Ramos (cell line): ENCODE results near the gene MUC5B.
"Not testable (repeated sequence)": the region's sequence is repeated elsewhere in the genome, so short reads cannot be mapped to it uniquely, and the experiment has no call there.

ENCODE experiments used
- in situ Hi-C: fragments of 300-500 bp; cut with MboI; formaldehyde crosslinking; loops from one replicate; pipeline ENCODE4 v1.14.3; 2022; ENCODE audit warnings: low sequenced_read_pairs; ENCODE audit not compliant: unreplicated experiment

Gene MUC5B

GRCh38 chr11:1222491-1223345 is at the start of gene MUC5B:
Gene MUC5B (plus strand): TSS chr11:1223066. CDS start chr11:1223124, 58 bp downstream.
- in situ Hi-C loops = no loop called here

GRCh38 chr11:1173396-1173795 is 49.5 kb upstream of the MUC5B start:
- in situ Hi-C loops = not testable (repeated sequence)

GRCh38 chr11:1174441-1175370 is 48.2 kb upstream of the MUC5B start:
- in situ Hi-C loops = no loop called here

- in situ Hi-C loops = no loop called here
Measured at GRCh38 chr11:1175461-1176223, 47.2 kb upstream of the MUC5B start.

GRCh38 chr11:1176224-1177019 is 46.4 kb upstream of the MUC5B start:
- in situ Hi-C loops = no loop called here

- in situ Hi-C loops = no loop called here
Measured at GRCh38 chr11:1177020-1177770, 45.7 kb upstream of the MUC5B start.

- in situ Hi-C loops = no loop called here
Measured at GRCh38 chr11:1177771-1178090, 45.1 kb upstream of the MUC5B start.

- in situ Hi-C loops = no loop called here
Measured at GRCh38 chr11:1178201-1178885, 44.5 kb upstream of the MUC5B start.

- in situ Hi-C loops = no loop called here
Measured at GRCh38 chr11:1178906-1179305, 44.0 kb upstream of the MUC5B start.

GRCh38 chr11:1179641-1180040 is 43.2 kb upstream of the MUC5B start:
- in situ Hi-C loops = no loop called here

GRCh38 chr11:1180171-1180570 is 42.7 kb upstream of the MUC5B start:
- in situ Hi-C loops = no loop called here

GRCh38 chr11:1180947-1181391 is 41.9 kb upstream of the MUC5B start:
- in situ Hi-C loops = no loop called here

GRCh38 chr11:1181420-1181819 is 41.4 kb upstream of the MUC5B start:
- in situ Hi-C loops = no loop called here

- in situ Hi-C loops = no loop called here
Measured at GRCh38 chr11:1181853-1182535, 40.9 kb upstream of the MUC5B start.

- in situ Hi-C loops = not testable (repeated sequence)
Measured at GRCh38 chr11:1184139-1184538, 38.7 kb upstream of the MUC5B start.

GRCh38 chr11:1188451-1189130 is 34.3 kb upstream of the MUC5B start:
- in situ Hi-C loops = not testable (repeated sequence)

GRCh38 chr11:1189816-1190215 is 33.0 kb upstream of the MUC5B start:
- in situ Hi-C loops = not testable (repeated sequence)
